NCI-H460 (cell line): ENCODE results near the gene KIAA0825. TPM values are rescaled to one million over a fixed set of nuclear protein-coding genes. Genes with fewer than 3 reads are reported as not detected.

Source experiments
- DNase-seq: peaks from one replicate; pipeline ENCODE4 v3.0.0-alpha.2; 2016; ENCODE audit warnings: low read depth; ENCODE audit errors: extremely low read depth
- total RNA-seq: library from RNA; depleted of rRNA; stranded (reverse); fragments of >200 nt; shearing (Covaris generic); gene quantifications from 2 replicates; pipeline ENCODE4 v1.2.3, GENCODE V29; 2014

The KIAA0825 gene
- total RNA-seq, 1 experiment from 2014 or later, result 13.2 TPM

DNA sequence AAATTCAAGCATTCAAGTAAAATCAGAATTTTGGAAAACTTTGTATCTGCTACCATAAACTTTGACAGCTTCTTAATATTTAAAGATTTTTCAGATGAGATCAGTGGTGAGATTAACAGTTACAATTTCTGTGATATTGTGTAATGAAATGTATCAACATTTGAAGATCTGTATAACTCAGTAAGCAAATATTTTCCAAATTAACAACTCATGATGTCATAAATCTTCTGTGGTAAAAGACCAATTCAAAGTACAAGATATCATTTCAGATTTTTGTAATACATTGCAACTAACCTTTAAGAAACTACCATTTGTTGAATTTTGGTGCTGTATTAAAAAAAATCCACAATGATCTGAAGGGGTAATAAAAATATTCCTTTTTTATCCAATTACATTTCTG, 352.2 kb downstream of the KIAA0825 start:
- DNase-seq, result no peak

DNA sequence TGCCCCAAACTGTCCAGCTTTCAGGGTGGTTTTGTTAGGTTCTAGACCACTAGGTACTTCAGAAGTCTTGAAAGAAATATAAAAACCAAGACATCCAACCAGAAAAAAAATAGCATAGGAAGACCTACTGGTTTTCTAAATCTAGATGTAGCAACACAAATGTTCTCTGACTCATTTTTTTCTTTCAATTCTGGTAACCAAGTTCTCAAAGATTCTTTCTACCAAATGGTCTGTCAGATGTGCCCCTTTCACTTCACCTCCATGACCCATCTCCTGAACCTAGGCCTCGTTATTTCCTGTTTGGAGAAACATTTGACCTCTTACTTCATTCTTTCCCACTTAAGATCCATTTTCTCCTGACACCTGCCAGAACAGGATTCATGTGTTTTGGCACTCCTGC, 355.3 kb downstream of the KIAA0825 start:
- DNase-seq, result no peak

DNA sequence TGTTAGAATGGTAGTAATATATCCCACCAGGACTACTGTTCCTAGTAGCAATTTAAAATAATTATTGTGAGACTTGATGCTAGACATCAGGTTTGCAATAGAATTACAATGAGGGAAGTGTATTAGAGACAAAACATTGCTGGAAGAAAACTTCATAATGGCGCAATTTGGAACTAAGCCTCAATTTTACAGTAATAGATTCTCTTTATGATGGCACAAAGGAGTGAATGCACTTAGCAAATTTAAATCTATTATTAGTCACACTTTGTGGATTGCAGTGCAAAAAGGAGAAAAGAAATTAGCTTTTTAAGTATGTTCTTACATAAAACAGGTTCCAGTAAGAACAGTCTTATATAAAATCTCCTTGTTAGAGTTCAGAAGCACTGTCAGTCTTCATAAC, 358.3 kb downstream of the KIAA0825 start:
- DNase-seq, result no peak

DNA sequence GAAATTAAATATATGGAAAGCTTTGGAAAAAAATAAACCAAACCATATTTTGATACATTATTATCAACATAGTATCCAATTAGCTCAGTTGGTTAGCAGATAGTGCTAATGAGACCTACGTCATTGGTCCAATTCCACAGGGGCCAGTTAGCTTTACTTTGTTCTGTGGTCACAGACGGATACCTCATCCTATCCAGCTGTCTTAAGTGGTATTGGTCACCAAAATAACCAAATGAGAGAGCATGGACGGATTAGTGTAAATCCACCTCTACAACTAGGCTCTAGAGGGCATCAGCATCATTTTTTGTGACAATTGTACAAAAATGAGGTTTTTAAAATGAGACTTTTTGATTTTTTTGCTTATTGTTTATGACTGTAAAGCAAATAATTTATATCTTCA, 364.2 kb downstream of the KIAA0825 start:
- DNase-seq, result no peak

DNA sequence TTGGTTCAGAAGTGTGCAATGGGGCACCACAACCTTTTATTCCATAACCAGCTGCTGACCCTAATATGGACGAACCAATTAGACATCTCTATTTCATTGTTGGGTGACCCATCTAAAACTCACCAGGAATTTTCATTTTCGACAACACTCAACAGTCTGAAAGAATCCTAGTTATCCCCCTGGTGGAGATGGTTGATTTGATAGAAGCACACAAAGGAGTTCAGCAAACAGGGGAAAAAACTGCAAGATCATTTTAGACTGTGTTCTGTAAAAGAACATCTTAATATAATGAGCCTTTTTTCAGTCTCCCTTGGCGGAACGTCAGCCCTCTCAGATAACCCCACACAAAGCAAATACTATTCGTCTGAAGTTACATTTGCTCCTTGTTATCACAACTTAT, 367.4 kb downstream of the KIAA0825 start:
- no peak for DNase-seq

DNA sequence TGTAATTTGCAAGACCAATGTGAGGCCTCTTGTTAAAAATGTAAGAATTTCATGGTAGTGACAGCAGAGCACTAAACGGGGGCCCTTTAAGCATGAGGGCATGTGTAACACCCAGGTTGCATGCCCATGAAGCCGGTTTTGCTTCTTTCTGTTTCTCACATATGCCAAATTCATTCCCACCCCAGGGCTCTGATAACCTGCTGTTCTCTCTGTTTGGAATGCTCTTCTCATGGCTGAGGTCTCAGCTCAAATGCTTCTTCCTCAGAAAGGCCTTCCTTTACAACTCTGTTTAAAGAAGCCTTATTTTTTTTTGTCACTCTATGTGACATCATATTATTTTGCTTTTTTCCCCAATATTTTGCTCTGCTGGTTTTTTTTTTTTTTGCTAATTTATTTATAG, 369.0 kb downstream of the KIAA0825 start:
- DNase-seq, result no peak

DNA sequence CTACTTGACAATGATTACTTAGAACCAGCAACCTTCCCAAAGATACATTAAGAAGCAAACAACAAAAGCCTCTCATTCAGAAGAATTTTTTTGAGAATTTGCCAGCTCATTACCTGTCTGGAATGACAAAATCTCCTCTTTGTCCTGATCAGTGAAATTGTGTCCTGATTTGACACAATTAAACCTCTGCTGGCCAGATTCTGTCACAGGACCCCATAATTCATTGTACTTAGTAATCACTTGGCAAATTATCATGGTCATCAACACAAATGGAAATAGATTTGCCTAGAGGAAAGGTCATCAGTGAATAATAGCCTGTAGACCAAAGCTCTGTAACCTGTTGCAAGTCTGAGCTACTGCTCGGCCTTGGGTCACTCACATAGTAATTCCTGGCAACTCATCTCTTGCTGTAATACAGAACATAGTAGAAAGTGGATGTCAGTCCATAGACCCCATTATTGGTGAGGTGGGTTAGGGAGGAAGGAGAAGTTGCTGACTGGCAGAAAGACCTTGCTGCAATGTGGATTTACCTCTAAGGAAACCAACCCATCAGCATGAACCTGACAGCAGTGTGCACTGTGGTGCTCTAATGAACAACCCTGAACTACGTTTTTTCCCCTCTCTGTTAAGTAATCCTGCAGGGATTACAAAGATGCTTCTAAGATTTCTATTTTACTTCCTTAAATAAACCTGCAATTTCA, 370.1 kb downstream of the KIAA0825 start:
- no peak for DNase-seq

DNA sequence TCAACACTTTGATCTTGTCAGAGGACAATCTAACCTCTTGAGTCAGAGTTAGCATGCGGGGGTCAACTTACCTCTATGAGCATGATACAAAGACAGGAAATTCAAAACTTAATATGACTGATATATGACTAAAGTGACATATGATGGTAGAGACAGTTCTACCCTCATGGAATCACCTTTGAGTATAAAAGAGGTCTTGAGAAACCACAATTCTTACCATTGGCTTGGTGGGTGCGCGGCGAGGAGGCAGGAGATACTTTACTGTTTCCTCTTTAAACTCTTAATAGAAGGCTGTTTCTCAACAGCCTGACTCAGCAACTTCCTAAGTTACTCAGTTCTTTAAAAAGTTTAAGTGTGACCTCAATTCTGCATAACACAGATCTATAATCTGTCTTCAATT, 372.8 kb downstream of the KIAA0825 start:
- no peak for DNase-seq

DNA sequence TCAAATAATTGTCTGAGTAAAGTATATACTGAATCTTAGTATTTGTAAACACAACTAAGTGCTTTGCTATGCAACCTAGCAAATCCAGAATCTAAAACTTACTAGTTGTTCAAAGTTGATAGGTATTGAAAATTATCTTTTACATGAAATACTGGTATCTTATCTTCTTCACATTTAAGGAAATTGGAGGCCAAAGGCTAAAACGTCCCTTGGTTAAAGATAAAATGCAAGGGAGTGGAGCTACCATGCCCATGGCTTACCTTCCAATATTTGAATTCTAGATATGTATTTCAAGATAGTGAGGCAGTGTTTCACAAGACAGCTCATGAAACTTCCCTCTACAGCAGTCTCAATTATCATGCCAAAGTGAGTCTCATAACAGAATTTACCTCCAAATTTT, 373.5 kb downstream of the KIAA0825 start:
- DNase-seq, result no peak

DNA sequence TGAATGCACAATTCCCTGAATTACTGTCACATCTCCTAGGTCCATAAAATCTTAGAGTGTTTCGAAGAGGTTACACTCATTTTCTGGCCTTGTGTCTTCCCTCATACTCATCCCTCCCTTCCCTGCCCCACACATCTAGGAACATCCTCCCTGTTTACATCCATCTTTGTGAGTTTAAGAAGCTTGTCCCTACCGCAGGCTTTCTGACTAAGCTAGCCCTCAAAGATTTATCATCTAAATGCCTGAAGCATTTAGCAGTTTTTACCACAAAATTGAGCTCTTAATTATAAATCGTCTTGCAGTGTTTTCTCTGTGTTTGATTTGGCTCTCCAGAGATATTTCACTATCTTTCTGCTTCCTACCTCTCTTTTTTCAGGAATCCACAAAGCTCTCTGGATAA, 374.8 kb downstream of the KIAA0825 start:
- no peak for DNase-seq

DNA sequence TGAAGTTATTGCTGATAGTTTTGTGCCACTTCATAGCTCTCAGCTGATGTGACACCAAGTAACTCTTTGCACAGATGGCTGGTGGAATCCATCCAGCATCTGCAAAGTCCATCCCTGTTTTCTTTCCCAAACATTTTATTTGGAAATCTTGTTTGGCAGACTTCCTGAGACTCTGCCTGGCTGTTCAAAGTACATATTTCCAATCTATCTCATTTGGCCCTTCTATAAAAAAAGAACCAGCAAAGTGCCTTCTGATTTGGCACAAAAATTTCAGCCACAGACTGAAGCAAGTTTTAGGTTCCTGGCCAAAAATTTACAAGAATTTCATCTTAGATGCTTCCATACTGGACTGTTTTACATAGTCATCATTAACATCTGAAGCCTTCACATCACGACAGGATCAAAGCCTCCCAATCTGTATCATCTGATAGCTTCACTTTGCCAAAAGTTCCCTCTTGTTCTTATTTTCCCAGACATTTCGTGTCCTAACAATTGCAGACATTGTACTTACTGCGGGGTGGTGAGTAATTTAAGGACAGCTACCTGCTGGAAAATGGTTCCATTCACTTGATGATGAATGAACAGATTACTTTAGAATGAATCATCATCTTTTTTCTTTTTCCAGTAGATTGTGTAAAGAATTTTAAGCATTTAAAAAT, 377.3 kb downstream of the KIAA0825 start:
- no peak for DNase-seq

DNA sequence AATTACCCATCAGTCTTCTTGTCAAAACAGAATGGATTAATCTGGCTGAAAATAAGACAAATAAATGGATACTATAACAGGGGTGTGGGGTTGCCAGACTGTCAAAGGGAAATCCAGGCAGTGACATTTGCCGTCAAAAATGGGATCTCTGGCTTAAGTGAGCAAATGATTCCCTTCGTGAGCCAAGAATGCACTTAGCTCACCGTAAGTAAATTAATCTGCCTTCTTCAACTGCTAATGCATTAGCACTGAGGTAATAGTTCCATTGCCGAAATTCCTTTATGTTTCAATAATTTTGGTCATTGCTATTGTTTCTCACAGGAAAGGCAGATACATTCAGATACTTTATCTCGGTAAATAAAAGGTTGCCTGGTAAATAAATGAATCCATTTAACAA, 377.8 kb downstream of the KIAA0825 start:
- DNase-seq, result no peak

DNA sequence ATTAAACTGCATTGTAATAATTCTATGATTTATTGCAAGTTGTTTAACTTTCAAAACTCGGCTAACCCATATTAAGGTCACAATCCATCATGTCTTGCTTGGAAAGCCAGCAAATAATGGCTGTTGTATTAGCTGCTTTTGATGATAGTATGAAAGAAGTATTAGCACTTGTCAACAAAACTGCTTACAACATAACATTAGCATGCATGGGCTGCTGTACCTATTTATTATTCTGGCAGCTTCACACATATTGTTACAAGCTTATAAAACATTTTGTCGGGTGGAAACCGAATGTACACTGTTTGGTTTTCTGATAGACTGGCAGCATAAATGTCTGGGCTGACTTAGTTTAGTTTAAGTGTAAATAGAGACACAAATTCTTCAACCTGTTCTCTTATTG, 378.3 kb downstream of the KIAA0825 start:
- DNase-seq, result no peak

DNA sequence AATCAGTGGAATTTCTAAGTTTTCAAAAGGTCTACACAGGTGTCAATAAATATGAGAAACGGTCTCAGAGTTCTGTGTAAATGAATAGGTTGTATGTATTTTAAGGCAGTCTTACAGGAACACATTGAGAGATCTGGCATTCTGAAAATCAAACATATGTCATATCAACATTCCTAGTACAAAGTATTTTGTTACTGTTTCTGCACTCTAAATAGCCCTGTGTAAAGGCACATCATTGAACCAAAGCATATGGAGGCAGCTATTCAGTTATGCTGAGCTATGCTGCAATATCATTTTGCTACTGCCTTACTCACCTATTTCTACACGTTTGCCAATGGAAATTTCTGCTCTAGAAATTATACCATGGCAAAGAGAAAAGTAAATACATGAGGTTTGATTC, 379.1 kb downstream of the KIAA0825 start:
- DNase-seq, result no peak

DNA sequence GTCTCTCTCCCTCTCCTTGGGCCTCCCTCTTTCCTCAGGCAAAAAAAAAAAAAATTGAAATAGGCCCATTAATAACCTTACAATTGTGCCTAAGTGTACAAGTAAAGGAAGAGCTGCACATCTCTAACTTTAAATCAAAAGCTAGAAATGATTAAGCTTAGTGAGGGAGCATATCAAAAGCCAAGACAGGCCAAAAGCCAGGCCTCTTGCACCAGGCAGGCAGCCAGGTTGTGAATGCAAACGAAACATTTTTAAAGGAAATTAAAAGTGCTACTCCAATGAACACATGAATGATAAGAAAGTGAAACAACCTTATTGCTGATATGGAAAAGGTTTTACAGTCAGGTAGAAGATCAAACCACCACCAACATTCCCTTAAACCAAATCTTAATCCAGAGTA, 383.4 kb downstream of the KIAA0825 start:
- DNase-seq, result no peak

DNA sequence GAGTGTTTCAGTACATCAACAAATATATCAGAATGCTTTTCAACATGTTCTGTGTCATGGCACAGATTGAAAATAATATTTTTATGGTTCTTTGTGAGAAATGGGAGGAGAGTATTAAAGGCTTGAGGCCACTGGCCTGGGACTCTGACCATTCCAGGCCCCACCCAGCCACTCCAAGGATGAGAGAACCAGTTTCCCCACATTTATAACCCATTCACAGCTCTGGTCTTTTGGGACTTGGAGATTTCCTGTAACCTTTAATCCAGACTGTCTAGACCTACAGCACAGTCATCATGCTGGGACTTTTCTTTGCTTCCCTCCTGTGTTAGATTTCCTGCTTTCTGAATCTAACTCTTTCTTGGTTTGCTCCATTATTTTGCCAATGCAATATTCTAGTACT, 389.6 kb downstream of the KIAA0825 start:
- no peak for DNase-seq

DNA sequence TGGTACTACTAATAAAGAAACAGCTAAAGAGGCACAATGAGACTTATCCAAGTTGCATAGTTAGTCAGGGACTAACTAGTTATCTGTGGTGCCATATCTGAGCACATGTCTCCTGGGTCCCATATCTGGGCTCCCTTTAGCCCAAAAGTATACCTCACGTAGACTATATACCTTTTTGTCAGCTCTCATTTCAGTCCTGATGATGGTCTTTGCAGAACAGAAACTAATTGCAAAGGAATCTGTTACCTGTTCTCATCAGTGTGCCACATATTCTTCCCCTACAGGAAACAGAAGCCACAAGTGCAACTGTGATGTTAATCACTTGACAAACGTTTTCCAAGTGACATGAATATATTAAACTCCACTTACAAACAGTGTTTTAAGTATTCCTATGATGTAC, 395.2 kb downstream of the KIAA0825 start:
- DNase-seq, result no peak

DNA sequence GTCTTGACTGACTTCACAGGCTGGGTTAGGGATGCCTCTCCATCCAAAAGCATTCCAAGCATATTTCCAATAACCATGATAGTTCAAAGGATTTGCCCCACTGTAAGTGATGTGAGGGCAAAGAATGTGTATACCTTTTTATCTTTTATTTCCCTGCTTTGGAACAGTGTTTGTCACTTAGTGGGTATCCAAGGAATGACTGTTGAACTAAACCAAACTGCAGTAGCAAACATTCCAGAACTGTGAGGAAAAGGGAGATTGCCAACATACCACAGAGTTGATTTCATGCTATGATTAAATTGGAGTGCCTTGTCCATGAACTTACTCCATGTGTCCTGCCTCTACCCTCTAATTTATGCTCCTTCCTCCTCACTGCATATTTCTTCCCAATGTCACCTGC, 400.0 kb downstream of the KIAA0825 start:
- no peak for DNase-seq

DNA sequence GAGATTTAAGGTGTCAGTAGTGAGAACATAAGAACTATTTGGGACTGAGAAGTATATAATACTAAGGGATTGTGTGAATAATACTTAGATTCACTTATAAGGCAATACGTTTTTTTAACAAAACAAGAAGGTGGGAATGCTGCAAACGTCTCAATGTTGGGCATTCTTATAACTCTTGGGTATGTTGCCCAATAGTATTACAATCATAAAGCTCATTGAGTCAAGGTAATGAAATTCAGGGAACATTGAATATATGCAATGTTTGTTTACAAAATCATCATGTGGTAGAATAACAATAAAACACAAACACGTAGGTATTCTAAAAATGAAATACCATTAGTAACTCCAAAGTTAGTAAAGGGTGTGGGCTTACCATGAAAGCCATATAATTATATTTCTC, 400.7 kb downstream of the KIAA0825 start:
- DNase-seq, result no peak

DNA sequence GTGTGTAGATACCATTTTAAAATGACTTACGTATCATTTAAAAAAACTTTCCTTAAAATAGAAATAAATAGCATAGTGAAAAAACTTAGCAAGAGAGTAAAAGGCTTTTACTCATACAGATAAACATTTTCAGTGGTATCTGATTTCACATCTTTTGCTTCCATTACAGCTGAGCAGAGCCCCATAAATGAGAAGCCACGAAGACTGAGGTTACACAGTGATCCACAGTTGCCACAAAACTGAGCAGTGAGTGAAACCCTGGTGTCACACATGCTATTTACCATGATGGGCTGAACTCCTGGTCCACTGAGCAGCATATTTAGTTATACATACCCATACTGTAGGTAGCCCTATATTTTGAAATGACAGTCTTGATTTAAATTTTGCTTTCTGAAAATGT, 401.2 kb downstream of the KIAA0825 start:
- DNase-seq, result no peak

DNA sequence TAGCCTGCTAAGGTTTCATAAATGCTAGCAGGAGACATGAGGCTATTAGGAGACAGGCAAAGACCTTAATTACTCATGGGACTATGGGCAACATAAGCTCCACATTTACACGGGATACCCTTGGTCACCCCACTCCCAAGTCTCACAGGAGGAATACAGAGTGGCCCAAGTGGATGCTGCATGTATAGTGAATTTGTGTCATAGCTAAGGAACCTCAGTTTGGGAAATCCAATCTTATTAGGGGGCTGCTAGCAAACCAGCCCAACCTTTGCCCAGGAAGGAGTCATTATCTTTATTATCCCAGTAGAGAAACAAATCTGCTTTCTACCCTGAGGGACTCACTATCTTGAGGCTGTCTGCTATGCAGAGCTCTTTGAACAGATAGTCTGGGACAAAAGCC, 405.9 kb downstream of the KIAA0825 start:
- no peak for DNase-seq

DNA sequence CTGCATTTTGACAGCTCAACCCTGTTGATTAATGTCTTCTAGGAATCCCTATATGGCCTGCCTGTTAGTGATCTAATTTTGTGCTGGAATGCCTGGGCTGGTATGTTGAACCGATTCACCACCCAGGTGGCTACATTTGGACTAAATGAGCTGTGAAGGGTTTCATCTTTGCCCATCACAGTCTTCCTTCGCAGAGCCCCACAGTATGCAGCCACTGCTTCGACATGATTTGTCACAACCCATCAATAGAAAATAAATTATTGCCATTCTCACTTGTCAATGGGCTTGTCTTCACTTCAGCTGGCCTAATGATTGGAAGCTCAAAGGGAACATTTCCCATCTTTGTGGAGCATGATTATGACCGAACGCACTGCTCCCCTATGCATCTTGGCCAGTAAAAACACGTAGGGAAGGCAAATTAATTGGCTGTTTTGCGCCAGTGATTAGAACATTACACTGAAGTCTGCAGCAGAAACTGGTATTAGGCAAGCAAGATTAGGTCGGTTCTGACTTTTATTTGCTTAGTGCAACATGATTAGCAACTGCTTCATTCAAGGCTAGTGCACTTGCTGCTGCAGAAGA, 408.5 kb downstream of the KIAA0825 start:
- no peak for DNase-seq
